Mesothelial cell of epicardium (in vitro differentiated cells): ENCODE measurements around the gene LRCH3. TPM values are rescaled to one million over a fixed set of nuclear protein-coding genes. Genes with fewer than 3 reads are reported as not detected.

Source experiments
- DNase-seq, 2 experiments: peaks; one replicate each; pipeline ENCODE4 v3.0.0; 2021; ENCODE audit warnings: low spot score in 2 of 2; ENCODE audit not compliant: unreplicated experiment in 2 of 2
- H3K27ac Mint-ChIP-seq: 2 replicates; pipeline ENCODE4 v1.8.0; 2021; ENCODE audit warnings: mixed read lengths
- H3K27me3 Mint-ChIP-seq: 2 replicates; pipeline ENCODE4 v1.8.0; 2021; ENCODE audit warnings: low read depth, mixed read lengths
- H3K36me3 Mint-ChIP-seq: 2 replicates; pipeline ENCODE4 v1.8.0; 2021; ENCODE audit warnings: mixed read lengths
- H3K4me1 Mint-ChIP-seq: 2 replicates; pipeline ENCODE4 v1.8.0; 2021; ENCODE audit warnings: mixed read lengths
- H3K4me3 Mint-ChIP-seq: 2 replicates; pipeline ENCODE4 v1.8.0; 2021; ENCODE audit warnings: mild to moderate bottlenecking, moderate library complexity, mixed read lengths
- H3K9me3 Mint-ChIP-seq: 2 replicates; pipeline ENCODE4 v1.8.0; 2021; ENCODE audit warnings: mixed read lengths
- CTCF ChIP-seq: fragments of 200-600 bp; sonication (generic); IDR thresholded peaks from one replicate; pipeline ENCODE4 v1.5.0; 2021; ENCODE audit warnings: antibody characterized with exemption; ENCODE audit not compliant: unreplicated experiment
- total RNA-seq: library from RNA; stranded (reverse); gene quantifications from 3 replicates; pipeline ENCODE4 v1.2.1, GENCODE V29; 2021

Gene LRCH3
- total RNA-seq, 1 donor from 2014 or later: 82.6 TPM

- H3K36me3 Mint-ChIP-seq: peaks cover 45% of the 10 kb centered on the region
- peaks cover 2% of the 10 kb centered on the region for H3K4me1 Mint-ChIP-seq
- TF ChIP-seq CTCF: no peak
- no peak for DNase-seq
- H3K27me3 Mint-ChIP-seq: no peaks in the 10 kb centered on the region
- H3K4me3 Mint-ChIP-seq: no peak overlapping the region
- H3K9me3 Mint-ChIP-seq: no peaks in the 10 kb centered on the region
- H3K27ac Mint-ChIP-seq: no peak overlapping the region
Observed at GRCh38 chr3:197829397-197830045, 38.5 kb downstream of the LRCH3 start.

GRCh38 chr3:197830308-197830966, 39.4 kb downstream of the LRCH3 start:
- TF ChIP-seq CTCF: no peak
- H3K36me3 Mint-ChIP-seq: peaks cover 41% of the 10 kb centered on the region
- no peak for DNase-seq

GRCh38 chr3:197830967-197831313, 39.9 kb downstream of the LRCH3 start:
- no peak for DNase-seq
- TF ChIP-seq CTCF: no peak
- H3K4me1 Mint-ChIP-seq: no peaks in the 10 kb centered on the region
- H3K4me3 Mint-ChIP-seq: no peak overlapping the region
- H3K27ac Mint-ChIP-seq: no peak overlapping the region
- H3K27me3 Mint-ChIP-seq: no peaks in the 10 kb centered on the region
- no peaks in the 10 kb centered on the region for H3K9me3 Mint-ChIP-seq
- peaks cover 41% of the 10 kb centered on the region for H3K36me3 Mint-ChIP-seq

More at GRCh38 chr3:197830308-197830966, 39.4 kb downstream of the LRCH3 start:
- Mint-ChIP-seq H3K4me3 (no peak overlapping the region), H3K27me3 (no peaks in the 10 kb centered on the region), H3K27ac (no peak overlapping the region), H3K4me1 (no peaks in the 10 kb centered on the region), H3K9me3 (no peaks in the 10 kb centered on the region)

- H3K27me3 Mint-ChIP-seq: no peaks in the 10 kb centered on the region
Observed at GRCh38 chr3:197833930-197834715, 43.1 kb downstream of the LRCH3 start.

GRCh38 chr3:197835509-197835908, 44.5 kb downstream of the LRCH3 start:
- H3K27ac Mint-ChIP-seq: no peak overlapping the region
- no peaks in the 10 kb centered on the region for H3K9me3 Mint-ChIP-seq
- peaks cover 37% of the 10 kb centered on the region for H3K36me3 Mint-ChIP-seq

More at GRCh38 chr3:197833930-197834715, 43.1 kb downstream of the LRCH3 start:
- Mint-ChIP-seq H3K36me3 (peaks cover 35% of the 10 kb centered on the region), H3K4me3 (no peak overlapping the region), H3K4me1 (no peaks in the 10 kb centered on the region), H3K27ac (no peak overlapping the region), H3K9me3 (no peaks in the 10 kb centered on the region)
- TF ChIP-seq CTCF: no peak
- DNase-seq: no peak

More at GRCh38 chr3:197835509-197835908, 44.5 kb downstream of the LRCH3 start:
- H3K4me3 Mint-ChIP-seq: no peak overlapping the region
- no peak for TF ChIP-seq CTCF
- H3K27me3 Mint-ChIP-seq: no peaks in the 10 kb centered on the region
- DNase-seq: no peak
- no peaks in the 10 kb centered on the region for H3K4me1 Mint-ChIP-seq
